Measurements from ENCODE around the gene MRPL45. TPM values are rescaled to one million over a fixed set of nuclear protein-coding genes. Genes with fewer than 3 reads are reported as not detected.
A peak's percentile ranks its signal among the peaks of the same experiment; 100 is the strongest.
"Not testable (repeated sequence)": the region's sequence is repeated elsewhere in the genome, so short reads cannot be mapped to it uniquely, and the experiment has no call there.

MRPL45 gene
- total RNA-seq, 1 experiment from 2014 or later, result 60.3 TPM

- H3K4me3 Mint-ChIP-seq; H3K36me3 Mint-ChIP-seq; POLR2A ChIA-PET; H3K27ac Mint-ChIP-seq; ATAC-seq; H3K4me1 Mint-ChIP-seq; DNase-seq (ENCODE audit: low spot score); H3K27me3 Mint-ChIP-seq (ENCODE audit: low read depth); H3K9me3 Mint-ChIP-seq; CTCF ChIA-PET: not testable (repeated sequence)
Measured at GRCh38 chr17:38285994-38286393, 11.0 kb upstream of the MRPL45 start.

- 0 out of 2 replicates have a peak, but pooled peaks have one; percentile 17 for ATAC-seq
- CTCF ChIA-PET; H3K9me3 Mint-ChIP-seq; H3K4me3 Mint-ChIP-seq; H3K4me1 Mint-ChIP-seq; H3K27me3 Mint-ChIP-seq (ENCODE audit: low read depth); POLR2A ChIA-PET; H3K36me3 Mint-ChIP-seq; H3K27ac Mint-ChIP-seq; DNase-seq (ENCODE audit: low spot score): not testable (repeated sequence)
Measured at GRCh38 chr17:38286501-38287091, 10.4 kb upstream of the MRPL45 start.

- H3K27me3 Mint-ChIP-seq (ENCODE audit: low read depth); H3K27ac Mint-ChIP-seq; POLR2A ChIA-PET; H3K9me3 Mint-ChIP-seq; H3K4me3 Mint-ChIP-seq; H3K36me3 Mint-ChIP-seq; H3K4me1 Mint-ChIP-seq; DNase-seq (ENCODE audit: low spot score): not testable (repeated sequence)
- CTCF ChIA-PET, result interaction anchor here (0.7 to 1.2 kb wide), 2 partner anchors 60 to 126 kb away, joined by 3 to 7 read pairs; no protein-coding TSS in a partner anchor
- ATAC-seq, result peak; percentile 92
Measured at GRCh38 chr17:38288217-38288827, 8.6 kb upstream of the MRPL45 start.

GRCh38 chr17:38289760-38290159 lies 7.2 kb upstream of the MRPL45 start:
- DNase-seq (ENCODE audit: low spot score); H3K27me3 Mint-ChIP-seq (ENCODE audit: low read depth); H3K4me3 Mint-ChIP-seq; H3K4me1 Mint-ChIP-seq; ATAC-seq; H3K36me3 Mint-ChIP-seq; H3K9me3 Mint-ChIP-seq; H3K27ac Mint-ChIP-seq; CTCF ChIA-PET; POLR2A ChIA-PET: not testable (repeated sequence)

GRCh38 chr17:38295602-38296365 lies 1.2 kb upstream of the MRPL45 start:
- H3K27me3 Mint-ChIP-seq (ENCODE audit: low read depth); H3K9me3 Mint-ChIP-seq; POLR2A ChIA-PET; DNase-seq (ENCODE audit: low spot score); ATAC-seq; H3K4me1 Mint-ChIP-seq; H3K36me3 Mint-ChIP-seq: not testable (repeated sequence)
- H3K27ac Mint-ChIP-seq, result peak overlapping the region; percentile 38; the same call in 1 of the 2 replicates
- H3K4me3 Mint-ChIP-seq, result 0 out of 2 replicates have a peak overlapping the region, but pooled peaks have one; percentile 98
- CTCF ChIA-PET, result interaction anchor here (1.5 kb wide), 1 partner anchor 26 kb away, joined by 6 read pairs; no protein-coding TSS in a partner anchor

GRCh38 chr17:38315497-38315896 lies 18.5 kb downstream of the MRPL45 start:
- Mint-ChIP-seq H3K27me3 (ENCODE audit: low read depth) (no peaks in the 10 kb centered on the region), H3K36me3 (peaks cover 30% of the 10 kb centered on the region), H3K4me1 (no peaks in the 10 kb centered on the region), H3K4me3 (no peak overlapping the region), H3K9me3 (no peaks in the 10 kb centered on the region), H3K27ac (no peak overlapping the region)
- ChIA-PET CTCF (interaction anchor here (0.7 kb wide), 1 partner anchor 18 kb away, joined by 6 read pairs; no protein-coding TSS in a partner anchor), POLR2A (interaction anchor here (0.6 kb wide), 1 partner anchor 122 kb away, joined by 3 read pairs; no protein-coding TSS in a partner anchor)
- no peak for ATAC-seq
- DNase-seq (ENCODE audit: low spot score), result no peak
- TF ChIP-seq NFE2L1 (CRISPR knock-in tag; IDR thresholded peaks at IDR 0.05), result no peak
- TF ChIP-seq RORB (CRISPR knock-in tag; IDR thresholded peaks at IDR 0.05), result no peak
- no peak for TF ChIP-seq SMAD4 (CRISPR knock-in tag; IDR thresholded peaks at IDR 0.05)
- TF ChIP-seq IRF2 (CRISPR knock-in tag; IDR thresholded peaks at IDR 0.05; ENCODE audit: borderline replicate concordance, low read depth), result no peak
- no peak for TF ChIP-seq USF2 (CRISPR knock-in tag; IDR thresholded peaks at IDR 0.05)
- TF ChIP-seq SMAD3 (CRISPR knock-in tag; IDR thresholded peaks at IDR 0.05; ENCODE audit: borderline replicate concordance), result no peak
- TF ChIP-seq CDX4 (CRISPR knock-in tag; IDR thresholded peaks at IDR 0.05; ENCODE audit: borderline replicate concordance), result no peak
- no peak for TF ChIP-seq KAT7 (CRISPR knock-in tag; IDR thresholded peaks at IDR 0.05; ENCODE audit: borderline replicate concordance)
- no peak for TF ChIP-seq PREB (CRISPR knock-in tag; IDR thresholded peaks at IDR 0.05; ENCODE audit: borderline replicate concordance)
- no peak for TF ChIP-seq ZSCAN18 (CRISPR knock-in tag; IDR thresholded peaks at IDR 0.05)
- no peak for TF ChIP-seq ZNF512 (CRISPR knock-in tag; IDR thresholded peaks at IDR 0.05; ENCODE audit: borderline replicate concordance)
